PC-3 (cell line): Measurements from ENCODE around the gene RAB26. TPM values are rescaled to one million over a fixed set of nuclear protein-coding genes. Genes with fewer than 3 reads are reported as not detected.
"Not testable (repeated sequence)": the region's sequence is repeated elsewhere in the genome, so short reads cannot be mapped to it uniquely, and the experiment has no call there.

Source experiments
- ATAC-seq: fragments of 200-7000 bp; cut with Tn5 transposase; 2 replicates; pipeline ENCODE4 v1.9.1; 2020; ENCODE audit warnings: mild to moderate bottlenecking, moderate library complexity
- BruUV-seq: library from RNA; stranded (reverse); fragments of 400-500 nt; replicated peaks from 2 replicates; lab custom pipeline; 2021; lab: Mats Ljungman, UMichigan
- CTCF ChIA-PET: fragments of 300-600 bp; sonication (Branson Sonifier 250); formaldehyde crosslinking; loops from one replicate; lab custom pipeline; 2022; ENCODE audit warnings: antibody characterized with exemption; lab: Charles Lee
- POLR2A ChIA-PET: fragments of 300-600 bp; sonication (Branson Sonifier 250); formaldehyde crosslinking; loops from one replicate; lab custom pipeline; 2022; ENCODE audit warnings: antibody characterized with exemption; ENCODE audit not compliant: unreplicated experiment; lab: Charles Lee
- DNase-seq: peaks from one replicate; pipeline ENCODE4 v3.0.0-alpha.2; 2015
- H2AFZ ChIP-seq: fragments of 300-600 bp; sonication (generic); 2 replicates; pipeline ENCODE4 v1.6.0; 2016; ENCODE audit warnings: antibody characterized with exemption, low read length
- H3F3A ChIP-seq: fragments of 300-600 bp; sonication (generic); one replicate; pipeline ENCODE4 v1.6.0; 2017; ENCODE audit warnings: antibody characterized with exemption, low read length, control low read depth, mild to moderate bottlenecking; ENCODE audit not compliant: unreplicated experiment
- H3K27ac ChIP-seq: fragments of 300-600 bp; sonication (generic); 2 replicates; pipeline ENCODE4 v1.5.1; 2016; ENCODE audit warnings: mild to moderate bottlenecking, low read length
- H3K27me3 ChIP-seq: fragments of 300-600 bp; sonication (generic); 2 replicates; pipeline ENCODE4 v1.6.1; 2016; ENCODE audit warnings: low read length, mixed read lengths
- H3K36me3 ChIP-seq: fragments of 300-600 bp; sonication (generic); 2 replicates; pipeline ENCODE4 v1.6.1; 2016; ENCODE audit warnings: low read depth, mixed run types, low read length, mixed read lengths
- H3K4me1 ChIP-seq: fragments of 300-600 bp; sonication (generic); 2 replicates; pipeline ENCODE4 v1.5.1; 2016; ENCODE audit warnings: low read length; ENCODE audit not compliant: insufficient read depth
- H3K4me2 ChIP-seq: fragments of 300-600 bp; sonication (generic); 2 replicates; pipeline ENCODE4 v1.6.0; 2016; ENCODE audit warnings: low read length
- H3K4me3 ChIP-seq: fragments of 300-600 bp; sonication (generic); 2 replicates; pipeline ENCODE4 v1.5.1; 2016; ENCODE audit warnings: mild to moderate bottlenecking, low read length, mixed read lengths
- H3K79me2 ChIP-seq: fragments of 300-600 bp; sonication (generic); 2 replicates; pipeline ENCODE4 v1.6.1; 2017; ENCODE audit warnings: low read length, mixed read lengths
- H3K9ac ChIP-seq: fragments of 300-600 bp; sonication (generic); 2 replicates; pipeline ENCODE4 v1.6.0; 2016; ENCODE audit warnings: mild to moderate bottlenecking, low read length
- H3K9me2 ChIP-seq: fragments of 300-600 bp; sonication (generic); replicated peaks from 2 replicates; pipeline ENCODE4 v1.6.1; 2016; ENCODE audit warnings: mixed run types, low read length, mixed read lengths
- H3K9me3 ChIP-seq: fragments of 300-600 bp; sonication (generic); 2 replicates; pipeline ENCODE4 v1.6.1; 2016; ENCODE audit warnings: low read length, mixed read lengths
- H4K20me1 ChIP-seq: fragments of 300-600 bp; sonication (generic); 2 replicates; pipeline ENCODE4 v1.6.1; 2016; ENCODE audit warnings: low read length, mixed read lengths
- EZH2 ChIP-seq: fragments of 300-600 bp; sonication (generic); IDR thresholded peaks from one replicate; pipeline ENCODE4 v1.6.1; 2017; ENCODE audit warnings: antibody characterized with exemption, mild to moderate bottlenecking, low read length; ENCODE audit not compliant: unreplicated experiment
- EZH2phosphoT487 ChIP-seq: fragments of 300-600 bp; sonication (generic); IDR thresholded peaks from 2 replicates; pipeline ENCODE4 v1.6.1; 2018; ENCODE audit warnings: mild to moderate bottlenecking, antibody characterized with exemption, low read length, borderline replicate concordance
- intact Hi-C: fragments of 100-400 bp; cut with micrococcal nuclease; formaldehyde crosslinking; loops from 2 replicates; pipeline ENCODE4 v1.9.0; 2023
- microRNA-seq: library from miRNA; unstranded; fragments of <30 nt; microRNA quantifications from one replicate; pipeline ENCODE4 v1.1.0, GENCODE V29; 2020; ENCODE audit not compliant: unreplicated experiment
- total RNA-seq: library from RNA; depleted of rRNA; stranded (reverse); fragments of >200 nt; gene quantifications from 2 replicates; pipeline ENCODE4 v1.2.3, GENCODE V29; 2014; rRNA removed
- TF ChIP-seq, protein P1 (sequence below): fragments of 300-600 bp; sonication (generic); conservative IDR thresholded peaks from 2 replicates; pipeline ENCODE4 v1.5.1; 2017; ENCODE audit warnings: antibody characterized with exemption, low read depth, mild to moderate bottlenecking, low read length

Gene RAB26
- total RNA-seq, 1 experiment from 2014 or later: 5.6 TPM

DNA sequence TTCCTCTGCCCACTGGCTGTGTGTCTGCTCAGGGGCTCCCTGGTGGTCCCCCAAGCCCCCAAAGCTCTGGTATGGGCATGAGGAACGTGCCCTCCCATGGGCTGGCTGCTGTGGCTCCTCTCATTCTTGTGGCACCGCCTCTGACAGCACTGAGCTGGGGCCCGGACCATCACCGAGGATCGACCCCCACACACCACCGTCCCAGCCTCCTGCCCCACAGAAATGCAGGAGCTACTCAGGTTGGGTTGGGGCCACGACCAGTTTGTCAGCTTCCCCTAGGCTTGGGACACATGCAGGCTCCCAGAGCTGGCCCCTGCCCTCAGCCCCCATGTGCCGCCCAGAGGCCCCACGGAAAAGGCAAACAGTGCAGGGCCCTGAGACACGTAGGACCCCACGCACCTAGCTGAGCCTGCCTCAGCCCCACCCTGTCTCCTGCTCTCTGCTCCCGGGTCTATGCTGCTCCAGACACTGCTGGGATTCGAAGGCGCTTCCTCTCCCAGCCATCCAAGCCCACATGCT, 51.3 kb downstream of the RAB26 start:
- ChIA-PET CTCF (no interaction called here), POLR2A (no interaction called here)
- no peaks in the 10 kb centered on the region for H3F3A ChIP-seq
- H3K79me2 ChIP-seq: no peaks in the 10 kb centered on the region
- DNase-seq (no peak), ATAC-seq (no peak)
- no peaks in the 10 kb centered on the region for H3K9me2 ChIP-seq
- H3K9ac ChIP-seq: no peak overlapping the region
- no peaks in the 10 kb centered on the region for H3K9me3 ChIP-seq
- peaks cover 13% of the 10 kb centered on the region for H3K4me1 ChIP-seq
- no peak for TF ChIP-seq EZH2
- TF ChIP-seq, protein P1, sequence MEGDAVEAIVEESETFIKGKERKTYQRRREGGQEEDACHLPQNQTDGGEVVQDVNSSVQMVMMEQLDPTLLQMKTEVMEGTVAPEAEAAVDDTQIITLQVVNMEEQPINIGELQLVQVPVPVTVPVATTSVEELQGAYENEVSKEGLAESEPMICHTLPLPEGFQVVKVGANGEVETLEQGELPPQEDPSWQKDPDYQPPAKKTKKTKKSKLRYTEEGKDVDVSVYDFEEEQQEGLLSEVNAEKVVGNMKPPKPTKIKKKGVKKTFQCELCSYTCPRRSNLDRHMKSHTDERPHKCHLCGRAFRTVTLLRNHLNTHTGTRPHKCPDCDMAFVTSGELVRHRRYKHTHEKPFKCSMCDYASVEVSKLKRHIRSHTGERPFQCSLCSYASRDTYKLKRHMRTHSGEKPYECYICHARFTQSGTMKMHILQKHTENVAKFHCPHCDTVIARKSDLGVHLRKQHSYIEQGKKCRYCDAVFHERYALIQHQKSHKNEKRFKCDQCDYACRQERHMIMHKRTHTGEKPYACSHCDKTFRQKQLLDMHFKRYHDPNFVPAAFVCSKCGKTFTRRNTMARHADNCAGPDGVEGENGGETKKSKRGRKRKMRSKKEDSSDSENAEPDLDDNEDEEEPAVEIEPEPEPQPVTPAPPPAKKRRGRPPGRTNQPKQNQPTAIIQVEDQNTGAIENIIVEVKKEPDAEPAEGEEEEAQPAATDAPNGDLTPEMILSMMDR: no peak
- no peak for TF ChIP-seq EZH2phosphoT487
- H2AFZ ChIP-seq: no peak overlapping the region
- intact Hi-C loops: no loop called here
- no peak overlapping the region for H3K27ac ChIP-seq
- no peaks in the 10 kb centered on the region for H3K36me3 ChIP-seq
- no TSS peak for BruUV-seq
- no peak overlapping the region for H3K4me3 ChIP-seq
- H3K4me2 ChIP-seq: no peak overlapping the region
- no peaks in the 10 kb centered on the region for H4K20me1 ChIP-seq
- H3K27me3 ChIP-seq: no peaks in the 10 kb centered on the region

DNA sequence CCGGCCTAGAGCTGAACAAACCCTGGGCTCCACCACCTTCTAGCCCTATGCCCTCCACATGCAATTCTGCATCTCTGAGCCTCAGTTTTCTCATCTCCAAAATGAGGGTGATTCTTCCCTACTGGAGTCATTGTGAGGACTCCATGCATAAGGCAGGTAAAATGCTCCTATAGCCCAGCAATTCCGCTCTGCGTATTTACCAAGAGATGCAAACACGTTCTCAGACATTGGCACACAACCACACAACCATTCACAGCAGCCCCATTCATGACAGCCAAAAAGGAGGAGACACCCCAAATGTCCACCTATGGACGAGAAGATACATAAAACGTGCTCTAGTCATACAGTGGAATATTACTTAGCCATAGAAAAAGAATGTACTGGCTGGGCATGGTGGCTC, 51.9 kb downstream of the RAB26 start:
- Histone ChIP-seq H2AFZ (no peak overlapping the region), H3K27ac (no peak overlapping the region), H3K4me3 (no peak overlapping the region), H3K9me3 (no peaks in the 10 kb centered on the region), H3K27me3 (no peaks in the 10 kb centered on the region), H3K79me2 (no peaks in the 10 kb centered on the region), H3K4me2 (no peak overlapping the region), H3K9ac (no peak overlapping the region), H3K4me1 (peaks cover 9% of the 10 kb centered on the region), H3K9me2 (no peaks in the 10 kb centered on the region), H4K20me1 (no peaks in the 10 kb centered on the region), H3K36me3 (no peaks in the 10 kb centered on the region), H3F3A (no peaks in the 10 kb centered on the region)
- TF ChIP-seq EZH2phosphoT487 (no peak), EZH2 (no peak)
- TF ChIP-seq, protein P1: no peak
- ChIA-PET CTCF (no interaction called here), POLR2A (no interaction called here)
- no TSS peak for BruUV-seq
- ATAC-seq: no peak
- DNase-seq: no peak
- intact Hi-C loops: no loop called here

DNA sequence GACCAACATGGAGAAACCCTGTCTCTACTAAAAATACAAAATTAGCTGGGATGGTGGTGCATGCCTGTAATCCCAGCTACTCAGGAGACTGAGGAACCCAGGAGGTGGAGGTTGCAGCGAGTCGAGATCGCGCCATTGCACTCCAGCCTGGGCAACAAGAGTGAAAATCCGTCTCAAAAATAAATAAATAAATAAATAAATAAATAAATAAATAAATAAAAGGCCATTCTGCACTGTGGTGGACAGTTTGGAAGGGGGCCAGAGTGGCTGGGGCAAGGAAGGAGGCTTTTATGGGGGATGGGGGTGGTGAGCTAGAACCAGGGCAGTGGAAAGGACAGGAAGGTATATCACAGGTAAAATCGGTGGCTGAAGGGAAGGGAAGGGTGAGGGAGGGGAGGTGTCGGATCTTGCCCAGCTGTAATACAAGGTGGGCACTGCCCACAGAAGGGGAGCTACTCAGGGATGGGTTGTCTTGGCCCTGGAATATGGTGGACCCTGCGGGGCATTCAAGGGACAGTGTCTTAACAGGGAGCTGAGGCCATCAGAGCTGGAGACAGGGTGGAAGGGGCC, 54.8 kb downstream of the RAB26 start:
- BruUV-seq, H3K4me3 ChIP-seq, ATAC-seq, H3K9me2 ChIP-seq, intact Hi-C loops, H3K9ac ChIP-seq, H3K9me3 ChIP-seq, POLR2A ChIA-PET, H2AFZ ChIP-seq, CTCF ChIA-PET, H3K4me2 ChIP-seq, H4K20me1 ChIP-seq, H3K36me3 ChIP-seq, H3K27ac ChIP-seq, H3K27me3 ChIP-seq, H3F3A ChIP-seq, DNase-seq: not testable (repeated sequence)
- peaks cover 14% of the 10 kb centered on the region for H3K4me1 ChIP-seq
- H3K79me2 ChIP-seq: peaks cover 25% of the 10 kb centered on the region

Small RNAs within 50 kb of the gene (microRNA-seq; reads per million reads assigned to microRNA genes)
- gene MIR3180-5 (not detected), gene MIR4516 (not detected), gene MIR6511B1 (not detected)

Other genes with a start within 250 kb of the RAB26 start
- not detected in 2 replicates for gene HS3ST6, start 230.2 kb upstream of the RAB26 start, total RNA-seq
- 24.6 and 25.7 TPM in 2 replicates for gene MSRB1, start 205.4 kb upstream of the RAB26 start, total RNA-seq
- gene RPL3L, start 193.9 kb upstream of the RAB26 start, total RNA-seq: 1.5 TPM in 1 of 2 replicates, not detected in the other
- 407 and 530 TPM in 2 replicates for gene NDUFB10, start 189.1 kb upstream of the RAB26 start, total RNA-seq
- gene RPS2, start 183.8 kb upstream of the RAB26 start, total RNA-seq: 2,234 and 2,721 TPM in 2 replicates
- not detected in 2 replicates for gene RNF151, start 181.8 kb upstream of the RAB26 start, total RNA-seq
- gene TBL3, start 176.6 kb upstream of the RAB26 start, total RNA-seq: 71.5 and 111 TPM in 2 replicates
- gene NOXO1, start 167.2 kb upstream of the RAB26 start, total RNA-seq: 2.4 and 3.4 TPM in 2 replicates
- 66.8 and 77.2 TPM in 2 replicates for gene GFER, start 164.4 kb upstream of the RAB26 start, total RNA-seq
- 1.5 and 2.8 TPM in 2 replicates for gene SYNGR3, start 158.7 kb upstream of the RAB26 start, total RNA-seq
- 44.4 and 60.1 TPM in 2 replicates for gene ZNF598, start 138.8 kb upstream of the RAB26 start, total RNA-seq
- gene NPW, start 128.8 kb upstream of the RAB26 start, total RNA-seq: 3.8 and 5.6 TPM in 2 replicates
- 145 and 160 TPM in 2 replicates for gene NHERF2, start 121.7 kb upstream of the RAB26 start, total RNA-seq
- 87.1 and 90.1 TPM in 2 replicates for gene NTHL1, start 100.8 kb upstream of the RAB26 start, total RNA-seq
- 59.3 and 64.4 TPM in 2 replicates for gene TSC2, start 100.6 kb upstream of the RAB26 start, total RNA-seq
- 58.9 and 77.3 TPM in 2 replicates for gene PKD1, start 12.7 kb upstream of the RAB26 start, total RNA-seq
- gene TRAF7, start 7.2 kb downstream of the RAB26 start, total RNA-seq: 44.9 and 50.7 TPM in 2 replicates
- 1.6 and 1.7 TPM in 2 replicates for gene CASKIN1, start 48.0 kb downstream of the RAB26 start, total RNA-seq
- gene MLST8, start 56.8 kb downstream of the RAB26 start, total RNA-seq: 63.3 and 73.6 TPM in 2 replicates
- 2.1 and 4.8 TPM in 2 replicates for gene BRICD5, start 62.2 kb downstream of the RAB26 start, total RNA-seq
- 46.0 and 58.1 TPM in 2 replicates for gene PGP, start 66.2 kb downstream of the RAB26 start, total RNA-seq
- gene E4F1, start 75.0 kb downstream of the RAB26 start, total RNA-seq: 49.0 and 57.7 TPM in 2 replicates
- gene DNASE1L2, start 87.8 kb downstream of the RAB26 start, total RNA-seq: 1.6 and 2.7 TPM in 2 replicates
- 71.7 and 90.5 TPM in 2 replicates for gene ECI1, start 103.0 kb downstream of the RAB26 start, total RNA-seq
- gene RNPS1, start 119.5 kb downstream of the RAB26 start, total RNA-seq: 131 and 154 TPM in 2 replicates
- gene ABCA3, start 192.1 kb downstream of the RAB26 start, total RNA-seq: 11.0 and 15.5 TPM in 2 replicates